Keratinocyte (primary cell): ENCODE data around the gene ABCA12. TPM values are rescaled to one million over a fixed set of nuclear protein-coding genes. Genes with fewer than 3 reads are reported as not detected.

Source experiments
- DNase-seq: peaks from one replicate; pipeline ENCODE4 v3.0.0-alpha.2; 2011; ENCODE audit warnings: low read depth, missing footprints, low spot score
- FAIRE-seq: peaks from 2 replicates; lab custom pipeline; 2011; peaks lifted over from hg19 to GRCh38; lab: Jason Lieb, UNC
- H2AFZ ChIP-seq: 2 replicates; pipeline ENCODE4 v1.6.0; 2012; ENCODE audit warnings: low read length, control low read depth, inconsistent platforms; ENCODE audit not compliant: control insufficient read depth
- H3K27ac ChIP-seq: 2 replicates; pipeline ENCODE4 v1.5.1; 2011; ENCODE audit warnings: low read length; ENCODE audit not compliant: control insufficient read depth, insufficient read depth
- H3K27me3 ChIP-seq: 3 replicates; pipeline ENCODE4 v1.6.0; 2011; ENCODE audit warnings: low read length; ENCODE audit not compliant: control insufficient read depth, insufficient read depth; ENCODE audit errors: extremely low read depth
- H3K36me3 ChIP-seq, 2 experiments: 2 replicates in 1 of 2; 3 replicates in 1 of 2; pipeline ENCODE4 v1.5.1; 2011; ENCODE audit warnings: low read length in 2 of 2, mild to moderate bottlenecking in 1 of 2; ENCODE audit not compliant: control insufficient read depth in 2 of 2, insufficient read depth in 2 of 2; ENCODE audit errors: extremely low read depth in 1 of 2
- H3K4me1 ChIP-seq: 3 replicates; pipeline ENCODE4 v1.5.1; 2011; ENCODE audit warnings: low read length; ENCODE audit not compliant: control insufficient read depth, insufficient read depth; ENCODE audit errors: extremely low read depth
- H3K4me2 ChIP-seq: 3 replicates; pipeline ENCODE4 v1.6.0; 2011; ENCODE audit warnings: low read depth, low read length; ENCODE audit not compliant: control insufficient read depth, insufficient read depth; ENCODE audit errors: extremely low read depth
- H3K4me3 ChIP-seq, 3 experiments: fragments of 200-600 bp in 1 of 3; sonication (generic) in 1 of 3; 2 replicates in 2 of 3; 3 replicates in 1 of 3; pipeline ENCODE4 v1.5.1; 2011 to 2016; ENCODE audit warnings: low read length in 3 of 3, mild to moderate bottlenecking in 3 of 3, control low read depth in 2 of 3, inconsistent platforms in 1 of 3, low read depth in 1 of 3, mixed read lengths in 1 of 3, mixed run types in 1 of 3, moderate library complexity in 1 of 3; ENCODE audit not compliant: control insufficient read depth in 2 of 3, insufficient read depth in 2 of 3; ENCODE audit errors: extremely low read depth in 1 of 3
- H3K79me2 ChIP-seq: 2 replicates; pipeline ENCODE4 v1.6.0; 2012; ENCODE audit warnings: low read length; ENCODE audit not compliant: control insufficient read depth, insufficient read depth
- H3K9ac ChIP-seq: 3 replicates; pipeline ENCODE4 v1.6.0; 2011; ENCODE audit warnings: low read length; ENCODE audit not compliant: control insufficient read depth, insufficient read depth; ENCODE audit errors: extremely low read depth
- H3K9me1 ChIP-seq: 3 replicates; pipeline ENCODE4 v1.6.0; 2011; ENCODE audit warnings: low read length; ENCODE audit not compliant: control insufficient read depth, insufficient read depth; ENCODE audit errors: extremely low read depth
- H3K9me3 ChIP-seq: 2 replicates; pipeline ENCODE4 v1.5.1; 2012; ENCODE audit warnings: low read depth, low read length; ENCODE audit not compliant: control insufficient read depth
- H4K20me1 ChIP-seq: 3 replicates; pipeline ENCODE4 v1.6.0; 2011; ENCODE audit warnings: low read length; ENCODE audit not compliant: control insufficient read depth, insufficient read depth; ENCODE audit errors: extremely low read depth
- CTCF ChIP-seq, 3 experiments: IDR thresholded peaks in 1 of 3; conservative IDR thresholded peaks in 1 of 3; optimal IDR thresholded peaks in 1 of 3; 2 replicates in 2 of 3; 3 replicates in 1 of 3; pipeline versions ENCODE3 to v1.5.1; 2011; ENCODE audit warnings: low read length in 3 of 3, mild to moderate bottlenecking in 3 of 3, moderate library complexity in 2 of 3, control low read depth in 1 of 3, inconsistent platforms in 1 of 3; ENCODE audit not compliant: insufficient read depth in 2 of 3; ENCODE audit errors: extremely low read depth in 1 of 3
- EZH2 ChIP-seq: IDR thresholded peaks from one replicate; pipeline ENCODE4 v1.6.1; 2012; ENCODE audit warnings: inconsistent platforms, mild to moderate bottlenecking, low read length, moderate library complexity
- dilution Hi-C: fragments of 300-500 bp; cut with MboI; formaldehyde crosslinking; loops from one replicate; pipeline ENCODE4 v1.7.0; 2020; ENCODE audit warnings: low sequenced_read_pairs; ENCODE audit not compliant: extremely low pct_ligation_motif_present
- polyA plus RNA-seq, 5 experiments: library from polyadenylated mRNA; depleted of rRNA in 3 of 5; stranded (reverse) in 3 of 5; stranded (forward) in 1 of 5; unstranded in 1 of 5; fragments of >200 nt; gene quantifications; 1 replicate in 1 of 5; 2 replicates in 3 of 5; 3 replicates in 1 of 5; pipeline versions ENCODE4 v1.2.1 to v1.2.3, GENCODE V29; 2011 to 2012; ENCODE audit warnings: missing spikeins in 2 of 5, low read depth in 1 of 5, low replicate concordance in 1 of 5

Gene ABCA12
- polyA plus RNA-seq, 1 donor (not counting 4 experiments of a cell fraction or from before 2014, with no cell fraction given): 10.9 TPM

- dilution Hi-C loops: no loop called here
These were observed 5.0 kb upstream of the ABCA12 start for GRCh38 chr2:215143458-215143857.

GRCh38 chr2:215141706-215142105, 3.3 kb upstream of the ABCA12 start:
- Histone ChIP-seq H3K27me3 (no peaks in the 10 kb centered on the region), H2AFZ (no peak overlapping the region), H3K27ac (peak overlapping the region; percentile 86), H3K36me3 (no peaks in the 10 kb centered on the region), H3K9me1 (no peaks in the 10 kb centered on the region), H3K4me2 (no peak overlapping the region), H3K79me2 (no peaks in the 10 kb centered on the region), H3K9me3 (no peaks in the 10 kb centered on the region), H3K4me3 (no peak overlapping the region), H3K4me1 (peaks cover 40% of the 10 kb centered on the region), H3K9ac (no peak overlapping the region), H4K20me1 (no peaks in the 10 kb centered on the region)
- FAIRE-seq: no peak
- dilution Hi-C loops: no loop called here
- TF ChIP-seq CTCF (optimal IDR thresholded peaks at IDR 0.05 in 1 of 3, IDR thresholded peaks at IDR 0.05 in 1 of 3, conservative IDR thresholded peaks at IDR 0.05 in 1 of 3; ENCODE audit: extremely low read depth in 1 of 3, insufficient read depth in 2 of 3, low read length in 3 of 3) (no peak), EZH2 (no peak)
- no peak for DNase-seq

More at GRCh38 chr2:215143458-215143857, 5.0 kb upstream of the ABCA12 start:
- Histone ChIP-seq H3K9ac (no peak overlapping the region), H3K9me1 (no peaks in the 10 kb centered on the region), H3K4me2 (no peak overlapping the region), H3K27ac (no peak overlapping the region), H3K79me2 (no peaks in the 10 kb centered on the region), H3K4me3 (no peak overlapping the region), H4K20me1 (no peaks in the 10 kb centered on the region), H3K4me1 (peaks cover 28% of the 10 kb centered on the region), H3K36me3 (no peaks in the 10 kb centered on the region), H3K9me3 (no peaks in the 10 kb centered on the region), H2AFZ (no peak overlapping the region), H3K27me3 (no peaks in the 10 kb centered on the region)
- TF ChIP-seq CTCF (optimal IDR thresholded peaks at IDR 0.05 in 1 of 3, IDR thresholded peaks at IDR 0.05 in 1 of 3, conservative IDR thresholded peaks at IDR 0.05 in 1 of 3; ENCODE audit: extremely low read depth in 1 of 3, insufficient read depth in 2 of 3, low read length in 3 of 3) (no peak), EZH2 (no peak)
- DNase-seq: no peak
- no peak for FAIRE-seq
